HL-60 (cell line): Measurements from ENCODE around the gene KIFC1.

Experiments used
- DNase-seq, 2 experiments: peaks; one replicate each; pipeline ENCODE4 v3.0.0-alpha.2; 2010 to 2020; ENCODE audit warnings: low read depth in 1 of 2, low spot score in 1 of 2
- H3K27ac ChIP-seq: fragments of 250-450 bp; sonication (Bioruptor Pico); replicated peaks from 2 replicates; pipeline ENCODE4 v1.5.1; 2020; ENCODE audit warnings: mild to moderate bottlenecking, moderate library complexity
- H3K27me3 ChIP-seq: fragments of 250-450 bp; sonication (Bioruptor Pico); 2 replicates; pipeline ENCODE4 v1.5.1; 2021; ENCODE audit warnings: mild to moderate bottlenecking, moderate library complexity; ENCODE audit not compliant: insufficient read depth, poor library complexity, severe bottlenecking
- H3K4me3 ChIP-seq: replicated peaks from 2 replicates; pipeline ENCODE4 v1.5.1; 2011; ENCODE audit warnings: mild to moderate bottlenecking, control low read depth, low read length; ENCODE audit not compliant: insufficient read depth
- CTCF ChIP-seq: IDR thresholded peaks from one replicate; pipeline ENCODE4 v1.5.1; 2011; ENCODE audit warnings: low read length, control low read depth, inconsistent platforms; ENCODE audit not compliant: insufficient read depth
- GABPA ChIP-seq: IDR thresholded peaks from 2 replicates; pipeline ENCODE4 v1.6.1; 2012; ENCODE audit warnings: low read depth
- POLR2AphosphoS5 ChIP-seq: IDR thresholded peaks from 2 replicates; pipeline ENCODE4 v1.6.1; 2012; ENCODE audit warnings: low read depth
- REST ChIP-seq: IDR thresholded peaks from 2 replicates; pipeline ENCODE4 v1.6.1; 2012; ENCODE audit warnings: low read depth; ENCODE audit not compliant: insufficient replicate concordance
- SPI1 ChIP-seq: IDR thresholded peaks from 2 replicates; pipeline ENCODE4 v1.6.1; 2012; ENCODE audit warnings: low read depth, mild to moderate bottlenecking, borderline replicate concordance

Gene KIFC1

GRCh38 chr6:33433544-33434191 lies 42.0 kb downstream of the KIFC1 start:
- Histone ChIP-seq H3K27me3 (no peaks in the 10 kb centered on the region), H3K4me3 (no peak overlapping the region), H3K27ac (no peak overlapping the region)
- TF ChIP-seq SPI1: no peak
- no peak for TF ChIP-seq GABPA
- TF ChIP-seq REST: no peak
- no peak for TF ChIP-seq POLR2AphosphoS5
- no peak for TF ChIP-seq CTCF
- DNase-seq: no peak

- TF ChIP-seq CTCF (no peak), REST (no peak), SPI1 (no peak), POLR2AphosphoS5 (no peak), GABPA (no peak)
- DNase-seq: no peak
- Histone ChIP-seq H3K4me3 (no peak overlapping the region), H3K27me3 (no peaks in the 10 kb centered on the region), H3K27ac (no peak overlapping the region)
These were observed 43.3 kb downstream of the KIFC1 start for GRCh38 chr6:33434961-33435360.

- no peak overlapping the region for H3K4me3 ChIP-seq
- no peak for TF ChIP-seq GABPA
- TF ChIP-seq REST: no peak
- TF ChIP-seq SPI1: no peak
- TF ChIP-seq POLR2AphosphoS5: no peak
- TF ChIP-seq CTCF: no peak
- no peak overlapping the region for H3K27ac ChIP-seq
- H3K27me3 ChIP-seq: no peaks in the 10 kb centered on the region
- no peak for DNase-seq
These were observed 46.0 kb downstream of the KIFC1 start for GRCh38 chr6:33437666-33438065.
